ENCODE measurements around the gene APBB1IP. TPM values are rescaled to one million over a fixed set of nuclear protein-coding genes. Genes with fewer than 3 reads are reported as not detected.

The APBB1IP gene
- total RNA-seq, 2 donors from 2014 or later = 2.3 to 4.0 TPM

GRCh38 chr10:26441491-26442214 lies 3.5 kb downstream of the APBB1IP start:
- 60% methylated on average over 7 of the region's 7 CpGs for WGBS, 2 donors
- H3K4me3 ChIP-seq = no peak overlapping the region
- intact Hi-C loops (cut with DNase I) = no loop called here
- no peak for DNase-seq
- no peaks in the 10 kb centered on the region for H3K9me3 ChIP-seq
- H3K27ac ChIP-seq = no peak overlapping the region
- TF ChIP-seq, protein P1, sequence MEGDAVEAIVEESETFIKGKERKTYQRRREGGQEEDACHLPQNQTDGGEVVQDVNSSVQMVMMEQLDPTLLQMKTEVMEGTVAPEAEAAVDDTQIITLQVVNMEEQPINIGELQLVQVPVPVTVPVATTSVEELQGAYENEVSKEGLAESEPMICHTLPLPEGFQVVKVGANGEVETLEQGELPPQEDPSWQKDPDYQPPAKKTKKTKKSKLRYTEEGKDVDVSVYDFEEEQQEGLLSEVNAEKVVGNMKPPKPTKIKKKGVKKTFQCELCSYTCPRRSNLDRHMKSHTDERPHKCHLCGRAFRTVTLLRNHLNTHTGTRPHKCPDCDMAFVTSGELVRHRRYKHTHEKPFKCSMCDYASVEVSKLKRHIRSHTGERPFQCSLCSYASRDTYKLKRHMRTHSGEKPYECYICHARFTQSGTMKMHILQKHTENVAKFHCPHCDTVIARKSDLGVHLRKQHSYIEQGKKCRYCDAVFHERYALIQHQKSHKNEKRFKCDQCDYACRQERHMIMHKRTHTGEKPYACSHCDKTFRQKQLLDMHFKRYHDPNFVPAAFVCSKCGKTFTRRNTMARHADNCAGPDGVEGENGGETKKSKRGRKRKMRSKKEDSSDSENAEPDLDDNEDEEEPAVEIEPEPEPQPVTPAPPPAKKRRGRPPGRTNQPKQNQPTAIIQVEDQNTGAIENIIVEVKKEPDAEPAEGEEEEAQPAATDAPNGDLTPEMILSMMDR (IDR thresholded peaks at IDR 0.05) = no peak
- no peak for TF ChIP-seq POLR2A (IDR thresholded peaks at IDR 0.05)
- no peak for ATAC-seq
- no peaks in the 10 kb centered on the region for H3K4me1 ChIP-seq
- H3K27me3 ChIP-seq = no peaks in the 10 kb centered on the region
- no peaks in the 10 kb centered on the region for H3K36me3 ChIP-seq (replicated peaks in 1 of 2; ENCODE audit: insufficient read depth in 1 of 2, low read depth in 2 of 2)

GRCh38 chr10:26445411-26446031 lies 7.4 kb downstream of the APBB1IP start:
- Histone ChIP-seq H3K27me3 (no peaks in the 10 kb centered on the region), H3K36me3 (replicated peaks in 1 of 2; ENCODE audit: insufficient read depth in 1 of 2, low read depth in 2 of 2) (no peaks in the 10 kb centered on the region), H3K27ac (no peak overlapping the region), H3K4me1 (no peaks in the 10 kb centered on the region), H3K9me3 (no peaks in the 10 kb centered on the region), H3K4me3 (no peak overlapping the region)
- TF ChIP-seq, protein P1 (IDR thresholded peaks at IDR 0.05) = no peak
- TF ChIP-seq POLR2A (IDR thresholded peaks at IDR 0.05) = no peak
- intact Hi-C loops (cut with DNase I) = no loop called here
- DNase-seq (no peak), ATAC-seq (no peak)
- 51 to 56% methylated on average over 8 of the region's 8 CpGs for WGBS, 2 donors

DNA sequence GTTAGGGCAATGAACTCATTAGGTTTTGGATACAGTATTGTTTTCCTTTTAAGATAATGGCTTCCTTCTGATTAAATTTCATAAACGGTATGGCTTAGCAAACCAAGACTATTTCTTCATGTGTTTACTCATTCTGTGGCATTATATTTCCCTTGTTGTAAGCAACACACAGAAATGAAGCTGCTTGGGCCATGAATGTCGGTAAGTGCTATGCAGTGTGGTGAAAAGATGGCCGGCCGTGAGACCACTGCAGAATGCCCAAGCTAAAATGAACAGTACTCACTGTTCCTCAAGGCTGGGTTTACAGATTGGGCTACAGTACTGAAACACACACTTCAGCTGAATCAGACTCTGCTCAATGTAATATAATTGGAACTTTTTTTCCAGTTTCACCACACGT lies 8.1 kb downstream of the APBB1IP start:
- no peak for DNase-seq
- Histone ChIP-seq H3K4me3 (no peak overlapping the region), H3K4me1 (no peaks in the 10 kb centered on the region), H3K27ac (no peak overlapping the region), H3K36me3 (replicated peaks in 1 of 2; ENCODE audit: insufficient read depth in 1 of 2, low read depth in 2 of 2) (no peaks in the 10 kb centered on the region), H3K9me3 (no peaks in the 10 kb centered on the region), H3K27me3 (no peaks in the 10 kb centered on the region)
- no peak for ATAC-seq
- intact Hi-C loops (cut with DNase I) = no loop called here
- WGBS, 2 donors = 55% methylated on average over 5 of the region's 5 CpGs
- TF ChIP-seq, protein P1 (IDR thresholded peaks at IDR 0.05) = no peak
- no peak for TF ChIP-seq POLR2A (IDR thresholded peaks at IDR 0.05)

DNA sequence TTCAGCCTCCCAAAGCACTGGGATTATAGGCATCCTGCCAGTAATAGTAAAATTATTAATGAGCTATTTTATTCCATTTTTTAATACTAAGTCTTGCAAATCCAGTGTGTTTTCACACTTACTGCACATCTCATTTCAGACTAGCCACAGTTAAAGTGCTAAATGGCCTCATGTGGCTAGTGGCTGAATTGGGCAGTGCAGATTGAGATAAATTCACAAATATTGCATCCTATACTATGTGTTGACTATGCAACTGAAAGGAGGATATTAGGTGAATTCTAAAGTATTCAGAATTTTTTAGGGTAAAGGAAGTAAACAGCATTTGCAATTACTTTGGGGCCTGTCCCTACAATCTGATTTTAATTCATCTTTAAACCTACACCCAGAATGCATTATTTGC lies 10.2 kb downstream of the APBB1IP start:
- no peak overlapping the region for H3K27ac ChIP-seq

More for the DNA sequence above, 10.2 kb downstream of the APBB1IP start:
- ATAC-seq = no peak
- Histone ChIP-seq H3K36me3 (replicated peaks in 1 of 2; ENCODE audit: insufficient read depth in 1 of 2, low read depth in 2 of 2) (no peaks in the 10 kb centered on the region), H3K27me3 (no peaks in the 10 kb centered on the region), H3K4me1 (no peaks in the 10 kb centered on the region), H3K9me3 (no peaks in the 10 kb centered on the region), H3K4me3 (no peak overlapping the region)
- intact Hi-C loops (cut with DNase I) = no loop called here
- TF ChIP-seq, protein P1 (IDR thresholded peaks at IDR 0.05) = no peak
- no peak for TF ChIP-seq POLR2A (IDR thresholded peaks at IDR 0.05)
- DNase-seq = no peak
